GM21717 (cell line): ENCODE data around the gene PCDHA7.
"Not testable (repeated sequence)": the region's sequence is repeated elsewhere in the genome, so short reads cannot be mapped to it uniquely, and the experiment has no call there.

Experiments used
- ATAC-seq: cut with Tn5 transposase; IDR thresholded peaks from one replicate; pipeline ENCODE4 v1.9.1; 2021; ENCODE audit warnings: mild to moderate bottlenecking, moderate library complexity; ENCODE audit not compliant: unreplicated experiment

PCDHA7 gene

GRCh38 chr5:140821375-140822280 lies 12.4 kb upstream of the PCDHA7 start, which contains the start of gene PCDHA5:
Gene PCDHA5 (plus strand): TSS chr5:140821613.
- no peak for ATAC-seq

DNA sequence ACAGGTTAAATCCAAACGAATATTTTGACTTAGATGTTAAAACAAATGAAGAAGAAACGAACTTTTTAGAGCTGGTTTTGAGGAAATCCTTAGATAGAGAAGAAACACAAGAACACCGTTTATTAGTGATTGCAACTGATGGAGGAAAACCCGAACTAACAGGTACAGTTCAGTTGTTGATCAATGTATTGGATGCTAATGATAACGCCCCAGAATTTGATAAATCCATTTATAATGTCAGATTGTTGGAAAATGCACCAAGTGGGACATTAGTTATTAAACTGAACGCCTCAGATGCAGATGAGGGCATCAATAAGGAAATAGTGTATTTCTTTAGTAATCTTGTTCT lies 11.8 kb upstream of the PCDHA7 start:
- no peak for ATAC-seq

GRCh38 chr5:140822969-140823368 lies 11.1 kb upstream of the PCDHA7 start:
- not testable (repeated sequence) for ATAC-seq

DNA sequence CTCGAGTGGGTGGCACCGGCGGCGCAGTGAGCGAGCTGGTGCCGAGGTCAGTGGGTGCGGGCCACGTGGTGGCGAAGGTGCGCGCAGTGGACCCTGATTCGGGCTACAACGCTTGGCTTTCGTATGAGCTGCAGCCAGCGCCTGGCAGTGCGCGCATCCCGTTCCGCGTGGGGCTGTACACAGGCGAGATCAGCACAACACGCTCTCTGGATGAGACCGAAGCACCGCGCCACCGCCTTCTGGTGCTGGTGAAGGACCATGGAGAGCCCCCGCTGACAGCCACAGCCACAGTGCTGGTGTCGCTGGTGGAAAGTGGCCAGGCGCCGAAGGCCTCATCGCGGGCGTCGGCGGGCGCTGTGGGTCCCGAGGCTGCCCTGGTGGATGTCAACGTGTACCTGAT lies 10.6 kb upstream of the PCDHA7 start:
- ATAC-seq = no peak

DNA sequence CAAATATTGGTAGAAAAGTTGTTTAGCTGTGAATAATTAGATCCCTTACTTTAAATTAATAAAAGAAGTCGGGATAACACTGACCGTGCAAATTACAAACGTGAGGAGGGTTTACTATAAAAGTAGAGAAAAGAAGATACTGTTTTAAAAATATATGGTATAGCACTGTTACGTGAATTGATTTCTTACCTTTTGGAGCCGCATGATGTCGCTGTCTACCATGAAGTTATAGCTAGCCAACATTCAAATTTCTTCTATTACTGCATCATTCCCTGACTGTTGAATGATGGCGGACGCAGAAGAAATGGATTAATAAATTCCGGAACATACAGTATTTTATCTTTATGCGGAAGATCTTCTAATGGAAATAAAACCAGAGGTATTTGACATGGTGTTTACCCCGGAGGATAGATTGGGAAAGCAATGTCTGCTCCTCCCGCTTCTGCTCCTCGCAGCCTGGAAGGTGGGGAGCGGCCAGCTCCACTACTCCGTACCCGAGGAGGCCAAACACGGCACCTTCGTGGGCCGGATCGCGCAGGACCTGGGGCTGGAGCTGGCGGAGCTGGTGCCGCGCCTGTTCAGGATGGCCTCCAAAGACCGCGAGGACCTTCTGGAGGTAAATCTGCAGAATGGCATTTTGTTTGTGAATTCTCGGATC lies 6.2 kb upstream of the PCDHA7 start, which contains the start of gene PCDHA6:
Gene PCDHA6, plus strand, starts transcription at position 257 of the 658 bp plus-strand sequence. Its CDS starts 132 bp downstream, at position 389.
- no peak for ATAC-seq

GRCh38 chr5:140828362-140828737 lies 5.7 kb upstream of the PCDHA7 start:
- ATAC-seq = no peak

DNA sequence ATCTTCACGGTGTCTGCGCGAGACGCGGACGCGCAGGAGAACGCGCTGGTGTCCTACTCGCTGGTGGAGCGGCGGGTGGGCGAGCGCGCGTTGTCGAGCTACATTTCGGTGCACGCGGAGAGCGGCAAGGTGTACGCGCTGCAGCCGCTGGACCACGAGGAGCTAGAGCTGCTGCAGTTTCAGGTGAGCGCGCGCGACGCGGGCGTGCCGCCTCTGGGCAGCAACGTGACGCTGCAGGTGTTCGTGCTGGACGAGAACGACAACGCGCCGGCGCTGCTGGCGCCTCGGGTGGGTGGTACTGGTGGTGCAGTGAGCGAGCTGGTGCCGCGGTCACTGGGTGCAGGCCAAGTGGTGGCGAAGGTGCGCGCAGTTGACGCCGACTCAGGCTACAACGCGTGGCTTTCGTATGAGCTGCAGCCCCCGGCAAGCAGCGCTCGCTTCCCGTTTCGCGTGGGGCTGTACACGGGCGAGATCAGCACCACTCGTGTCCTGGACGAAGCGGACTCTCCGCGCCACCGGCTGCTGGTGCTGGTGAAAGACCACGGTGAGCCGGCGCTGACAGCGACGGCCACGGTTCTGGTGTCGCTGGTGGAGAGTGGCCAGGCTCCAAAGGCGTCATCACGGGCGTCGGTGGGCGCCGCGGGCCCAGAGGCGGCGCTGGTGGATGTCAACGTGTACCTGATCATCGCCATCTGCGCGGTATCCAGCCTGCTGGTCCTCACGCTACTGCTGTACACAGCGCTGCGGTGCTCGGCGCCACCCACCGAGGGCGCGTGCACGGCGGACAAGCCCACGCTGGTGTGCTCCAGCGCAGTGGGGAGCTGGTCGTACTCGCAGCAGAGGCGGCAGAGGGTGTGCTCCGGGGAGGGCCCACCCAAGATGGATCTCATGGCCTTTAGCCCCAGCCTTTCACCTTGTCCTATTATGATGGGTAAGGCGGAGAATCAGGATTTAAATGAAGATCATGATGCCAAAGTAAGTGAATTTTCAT lies 4.3 kb upstream of the PCDHA7 start:
- not testable (repeated sequence) for ATAC-seq

GRCh38 chr5:140834439-140835008 lies 455 bp downstream of the PCDHA7 start:
- not testable (repeated sequence) for ATAC-seq

DNA sequence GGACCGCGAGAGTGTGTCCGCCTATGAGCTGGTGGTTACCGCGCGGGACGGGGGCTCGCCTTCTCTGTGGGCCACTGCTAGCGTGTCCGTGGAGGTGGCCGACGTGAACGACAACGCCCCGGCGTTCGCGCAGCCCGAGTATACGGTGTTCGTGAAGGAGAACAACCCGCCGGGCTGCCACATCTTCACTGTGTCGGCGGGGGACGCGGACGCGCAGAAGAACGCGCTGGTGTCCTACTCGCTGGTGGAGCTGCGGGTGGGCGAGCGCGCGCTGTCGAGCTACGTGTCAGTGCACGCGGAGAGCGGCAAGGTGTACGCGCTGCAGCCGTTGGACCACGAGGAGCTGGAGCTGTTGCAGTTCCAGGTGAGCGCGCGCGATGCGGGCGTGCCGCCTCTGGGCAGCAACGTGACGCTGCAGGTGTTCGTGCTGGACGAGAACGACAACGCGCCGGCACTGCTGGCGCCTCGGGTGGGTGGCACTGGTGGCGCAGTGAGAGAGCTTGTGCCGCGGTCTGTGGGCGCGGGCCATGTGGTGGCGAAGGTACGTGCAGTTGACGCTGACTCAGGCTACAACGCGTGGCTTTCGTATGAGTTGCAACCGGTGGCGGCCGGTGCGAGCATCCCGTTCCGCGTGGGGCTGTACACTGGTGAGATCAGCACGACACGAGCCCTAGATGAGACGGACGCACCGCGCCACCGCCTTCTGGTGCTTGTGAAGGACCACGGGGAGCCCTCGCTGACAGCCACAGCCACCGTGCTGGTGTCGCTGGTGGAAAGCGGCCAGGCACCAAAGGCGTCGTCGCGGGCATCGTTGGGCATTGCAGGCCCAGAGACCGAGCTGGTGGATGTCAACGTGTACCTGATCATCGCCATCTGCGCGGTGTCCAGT lies 1.8 kb downstream of the PCDHA7 start:
- ATAC-seq = no peak

- no peak for ATAC-seq
Observed at GRCh38 chr5:140840978-140841962, 7.2 kb downstream of the PCDHA7 start, which contains the start of gene PCDHA8. Gene PCDHA8 (plus strand): TSS chr5:140841187. CDS start chr5:140841322, 135 bp downstream.

GRCh38 chr5:140842798-140843733 lies 9.0 kb downstream of the PCDHA7 start:
- no peak for ATAC-seq

- ATAC-seq = not testable (repeated sequence)
Observed at GRCh38 chr5:140848139-140849102, 14.4 kb downstream of the PCDHA7 start, which contains the start of gene PCDHA9. Gene PCDHA9 (plus strand): TSS chr5:140848382. CDS start chr5:140848496, 114 bp downstream.

DNA sequence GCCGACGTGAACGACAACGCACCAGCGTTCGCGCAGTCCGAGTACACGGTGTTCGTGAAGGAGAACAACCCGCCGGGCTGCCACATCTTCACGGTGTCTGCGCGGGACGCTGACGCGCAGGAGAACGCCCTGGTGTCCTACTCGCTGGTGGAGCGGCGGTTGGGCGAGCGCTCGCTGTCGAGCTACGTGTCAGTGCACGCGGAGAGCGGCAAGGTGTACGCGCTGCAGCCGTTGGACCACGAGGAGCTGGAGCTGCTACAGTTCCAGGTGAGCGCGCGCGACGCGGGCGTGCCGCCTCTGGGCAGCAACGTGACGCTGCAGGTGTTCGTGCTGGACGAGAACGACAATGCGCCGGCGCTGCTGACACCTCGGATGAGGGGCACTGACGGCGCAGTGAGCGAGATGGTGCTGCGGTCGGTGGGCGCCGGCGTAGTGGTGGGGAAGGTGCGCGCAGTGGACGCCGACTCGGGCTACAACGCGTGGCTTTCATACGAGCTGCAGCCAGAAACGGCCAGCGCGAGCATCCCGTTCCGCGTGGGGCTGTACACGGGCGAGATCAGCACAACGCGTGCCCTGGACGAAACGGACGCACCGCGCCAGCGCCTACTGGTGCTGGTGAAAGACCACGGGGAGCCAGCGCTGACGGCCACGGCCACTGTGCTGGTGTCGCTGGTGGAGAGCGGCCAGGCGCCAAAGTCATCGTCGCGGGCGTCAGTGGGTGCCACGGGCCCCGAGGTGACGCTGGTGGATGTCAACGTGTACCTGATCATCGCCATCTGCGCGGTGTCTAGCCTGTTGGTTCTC lies 16.0 kb downstream of the PCDHA7 start:
- ATAC-seq = not testable (repeated sequence)

- no peak for ATAC-seq
Observed at GRCh38 chr5:140855772-140856674, 22.0 kb downstream of the PCDHA7 start, which contains the start of gene PCDHA10. Gene PCDHA10 (plus strand): TSS chr5:140855897. CDS start chr5:140856049, 152 bp downstream.
